H1 (cell line): ENCODE measurements around the gene NXN. TPM values are rescaled to one million over a fixed set of nuclear protein-coding genes. Genes with fewer than 3 reads are reported as not detected.
A peak's percentile ranks its signal among the peaks of the same experiment; 100 is the strongest.

ENCODE experiments used
- CTCF ChIA-PET: fragments of 300-600 bp; sonication (Branson Sonifier 250); formaldehyde crosslinking; loops from one replicate; lab custom pipeline; 2021; ENCODE audit not compliant: partially characterized antibody; lab: Charles Lee
- POLR2A ChIA-PET: fragments of 300-600 bp; sonication (Branson Sonifier 250); formaldehyde crosslinking; loops from one replicate; lab custom pipeline; 2021; ENCODE audit warnings: inconsistent platforms; ENCODE audit not compliant: partially characterized antibody; lab: Charles Lee
- DNase-seq, 2 experiments: peaks; one replicate each; pipeline versions ENCODE4 v3.0.0 to v3.0.0-alpha.2; 2010 to 2022; ENCODE audit warnings: low spot score in 2 of 2, low read depth in 1 of 2, mixed read lengths in 1 of 2
- FAIRE-seq: peaks from 2 replicates; lab custom pipeline; 2011; peaks lifted over from hg19 to GRCh38; lab: Jason Lieb, UNC
- H2AFZ ChIP-seq: 2 replicates; pipeline ENCODE4 v1.8.1; 2012; ENCODE audit warnings: low read length, inconsistent platforms
- H2AK5ac ChIP-seq: 2 replicates; pipeline ENCODE4 v1.6.1; 2013; ENCODE audit warnings: low read depth, low read length
- H2BK120ac ChIP-seq: replicated peaks from 2 replicates; pipeline ENCODE3; 2013; ENCODE audit warnings: low read depth, low read length, inconsistent platforms
- H2BK12ac ChIP-seq: 2 replicates; pipeline ENCODE4 v1.6.1; 2013; ENCODE audit warnings: low read depth, low read length
- H2BK15ac ChIP-seq: 2 replicates; pipeline ENCODE4 v1.6.1; 2013; ENCODE audit warnings: low read length
- H2BK20ac ChIP-seq: 2 replicates; pipeline ENCODE4 v1.6.1; 2013; ENCODE audit warnings: low read length
- H2BK5ac ChIP-seq: 2 replicates; pipeline ENCODE4 v1.6.1; 2013; ENCODE audit warnings: low read depth, low read length
- H3K14ac ChIP-seq: 2 replicates; pipeline ENCODE4 v1.6.1; 2013; ENCODE audit warnings: inconsistent platforms; ENCODE audit not compliant: insufficient read length
- H3K18ac ChIP-seq: 2 replicates; pipeline ENCODE4 v1.6.1; 2013; ENCODE audit warnings: low read length; ENCODE audit errors: extremely low read depth
- H3K23ac ChIP-seq: 2 replicates; pipeline ENCODE4 v1.6.1; 2013; ENCODE audit warnings: inconsistent platforms; ENCODE audit not compliant: insufficient read length
- H3K23me2 ChIP-seq: 2 replicates; pipeline ENCODE4 v1.6.1; 2013; ENCODE audit warnings: low read depth, low read length
- H3K27ac ChIP-seq: 2 replicates; pipeline ENCODE4 v1.6.1; 2011; ENCODE audit warnings: low read depth, low read length, inconsistent platforms
- H3K27me3 ChIP-seq, 4 experiments: replicated peaks in 1 of 4; 1 replicate in 1 of 4; 2 replicates in 3 of 4; pipeline versions ENCODE4 v1.6.1 to v1.8.1; 2011 to 2013; ENCODE audit warnings: low read length in 3 of 4, mild to moderate bottlenecking in 3 of 4, inconsistent platforms in 2 of 4, mixed read lengths in 2 of 4, moderate library complexity in 1 of 4; ENCODE audit not compliant: control insufficient read depth in 3 of 4, insufficient read depth in 3 of 4; ENCODE audit errors: extremely low read depth in 1 of 4
- H3K36me3 ChIP-seq, 4 experiments: 2 replicates each; pipeline versions ENCODE4 v1.6.1 to v1.8.1; 2011 to 2013; ENCODE audit warnings: mild to moderate bottlenecking in 4 of 4, low read length in 3 of 4, moderate library complexity in 2 of 4, control low read depth in 1 of 4, inconsistent platforms in 1 of 4; ENCODE audit not compliant: insufficient read depth in 4 of 4, control insufficient read depth in 2 of 4
- H3K4ac ChIP-seq: replicated peaks from 2 replicates; pipeline ENCODE3; 2013; ENCODE audit warnings: low read length, low read depth, mixed read lengths, inconsistent platforms; ENCODE audit not compliant: insufficient read length
- H3K4me1 ChIP-seq, 4 experiments: replicated peaks in 1 of 4; 1 replicate in 1 of 4; 2 replicates in 3 of 4; pipeline versions ENCODE4 v1.6.1 to v1.8.1; 2011 to 2013; ENCODE audit warnings: low read length in 3 of 4, inconsistent platforms in 2 of 4, mixed read lengths in 1 of 4; ENCODE audit not compliant: insufficient read depth in 4 of 4, control insufficient read depth in 3 of 4
- H3K4me2 ChIP-seq, 2 experiments: 2 replicates each; pipeline versions ENCODE4 v1.6.1 to v1.8.1; 2011 to 2013; ENCODE audit warnings: low read depth in 2 of 2, low read length in 2 of 2, control low read depth in 1 of 2, inconsistent platforms in 1 of 2, mild to moderate bottlenecking in 1 of 2; ENCODE audit not compliant: insufficient read depth in 1 of 2
- H3K4me3 ChIP-seq, 4 experiments: fragments of 200-600, 300-600 bp in 1 of 4; sonication (generic), shearing (Covaris generic), sonication (Bioruptor Twin) in 1 of 4; 2 replicates each; pipeline versions ENCODE4 v1.5.1 to v1.8.1; 2011 to 2016; ENCODE audit warnings: low read length in 4 of 4, low read depth in 3 of 4, control low read depth in 2 of 4, inconsistent platforms in 2 of 4, mild to moderate bottlenecking in 2 of 4, mixed read lengths in 1 of 4, moderate library complexity in 1 of 4; ENCODE audit not compliant: insufficient read depth in 2 of 4; ENCODE audit errors: extremely low read depth in 1 of 4
- H3K56ac ChIP-seq: replicated peaks from 2 replicates; pipeline ENCODE3; 2013; ENCODE audit warnings: low read depth, mild to moderate bottlenecking, mixed read lengths, low read length, inconsistent platforms; ENCODE audit not compliant: insufficient read length
- H3K79me1 ChIP-seq: 2 replicates; pipeline ENCODE4 v1.6.1; 2013; ENCODE audit warnings: low read depth, low read length, control low read depth
- H3K79me2 ChIP-seq, 2 experiments: 2 replicates each; pipeline versions ENCODE4 v1.6.1 to v1.8.1; 2012 to 2013; ENCODE audit warnings: low read length in 2 of 2, mild to moderate bottlenecking in 2 of 2, inconsistent platforms in 1 of 2; ENCODE audit not compliant: insufficient read depth in 2 of 2, control insufficient read depth in 1 of 2
- H3K9ac ChIP-seq, 4 experiments: replicated peaks in 1 of 4; 1 replicate in 1 of 4; 2 replicates in 3 of 4; pipeline versions ENCODE4 v1.6.1 to v1.8.1; 2011 to 2013; ENCODE audit warnings: low read depth in 3 of 4, low read length in 3 of 4, control low read depth in 2 of 4, mild to moderate bottlenecking in 2 of 4, moderate library complexity in 2 of 4, inconsistent platforms in 1 of 4; ENCODE audit errors: extremely low read depth in 1 of 4
- H3K9me3 ChIP-seq, 2 experiments: 2 replicates each; pipeline versions ENCODE4 v1.6.1 to v1.8.1; 2012 to 2013; ENCODE audit warnings: mild to moderate bottlenecking in 2 of 2, moderate library complexity in 2 of 2, control low read depth in 1 of 2, inconsistent platforms in 1 of 2, low read depth in 1 of 2, low read length in 1 of 2, mixed read lengths in 1 of 2; ENCODE audit not compliant: insufficient read depth in 2 of 2
- H4K20me1 ChIP-seq, 2 experiments: replicated peaks in 1 of 2; 2 replicates each; pipeline versions ENCODE3 to v1.8.1; 2011 to 2013; ENCODE audit warnings: inconsistent platforms in 2 of 2, low read length in 2 of 2, mild to moderate bottlenecking in 1 of 2; ENCODE audit not compliant: insufficient read depth in 2 of 2, control insufficient read depth in 1 of 2
- H4K5ac ChIP-seq: 2 replicates; pipeline ENCODE4 v1.6.1; 2013; ENCODE audit warnings: low read length, low read depth, mixed read lengths, inconsistent platforms; ENCODE audit not compliant: insufficient read length
- H4K8ac ChIP-seq: 2 replicates; pipeline ENCODE4 v1.8.0; 2013; ENCODE audit warnings: mild to moderate bottlenecking, moderate library complexity, low read length, inconsistent platforms; ENCODE audit not compliant: insufficient read depth; ENCODE audit errors: extremely low read depth
- H4K91ac ChIP-seq: replicated peaks from 2 replicates; pipeline ENCODE3; 2013; ENCODE audit warnings: low read length, mixed read lengths, inconsistent platforms; ENCODE audit not compliant: insufficient read length
- ASH2L ChIP-seq: fragments of 200-600, 300-600 bp; sonication (generic); IDR thresholded peaks from one replicate; pipeline ENCODE4 v1.7.1; 2017; ENCODE audit warnings: low read length
- BCL11A ChIP-seq, 2 experiments: IDR thresholded peaks; one replicate each; pipeline ENCODE4 v1.6.1; 2011; ENCODE audit warnings: low read depth in 2 of 2, low read length in 2 of 2, mild to moderate bottlenecking in 2 of 2
- HDAC6 ChIP-seq: IDR thresholded peaks from one replicate; pipeline ENCODE4 v1.7.1; 2012; ENCODE audit warnings: low read depth, mild to moderate bottlenecking, inconsistent platforms, low read length, moderate library complexity
- KDM5A ChIP-seq: fragments of 200-600 bp; IDR thresholded peaks from 2 replicates; pipeline ENCODE4 v1.7.1; 2012; ENCODE audit warnings: mild to moderate bottlenecking, low read length, inconsistent platforms, mixed read lengths
- POU5F1 ChIP-seq: IDR thresholded peaks from 2 replicates; pipeline ENCODE4 v1.6.1; 2011; ENCODE audit warnings: low read depth, mild to moderate bottlenecking, low read length, moderate library complexity
- RFX5 ChIP-seq: IDR thresholded peaks from 2 replicates; pipeline ENCODE4 v1.6.1; 2011; ENCODE audit warnings: low read depth, low read length, improper control_type of control experiment, borderline replicate concordance
- TBP ChIP-seq: IDR thresholded peaks from 2 replicates; pipeline ENCODE4 v1.6.1; 2011; ENCODE audit warnings: low read depth, low read length, improper control_type of control experiment
- WGBS, 2 experiments: shearing (Covaris generic) in 1 of 2; methylation state at CpG; one replicate each; pipeline versions ENCODE4 v1.1.6 to v1.1.7; 2013 to 2015; ENCODE audit warnings: low lambda C conversion rate in 2 of 2, mixed read lengths in 2 of 2, inconsistent platforms in 1 of 2, low coverage in 1 of 2, missing lambda C conversion rate in 1 of 2; ENCODE audit not compliant: insufficient replicate concordance in 2 of 2, insufficient coverage in 1 of 2, insufficient read length in 1 of 2; ENCODE audit errors: extremely low coverage in 1 of 2, missing lambda C conversion rate in 1 of 2; 5-methylcytosine and 5-hydroxymethylcytosine counted together
- polyA plus RNA-seq, 7 experiments: library from polyadenylated mRNA; depleted of rRNA in 3 of 7; stranded (reverse) in 5 of 7; unstranded in 2 of 7; fragments of >200 nt in 5 of 7; fragments of 200-250 nt in 2 of 7; gene quantifications; 1 replicate in 5 of 7; 2 replicates in 1 of 7; 4 replicates in 1 of 7; pipeline versions ENCODE4 v1.2.1 to v1.2.3, GENCODE V29; 2011 to 2013; ENCODE audit warnings: missing spikeins in 2 of 7, mixed read lengths in 2 of 7
- total RNA-seq: library from RNA; stranded (reverse); fragmentation: NEBNext Ultra II Directional; extraction: Animal tissue kit (Norgen Biotek cat#: 25700); gene quantifications from 2 replicates; pipeline ENCODE4 v1.2.1, GENCODE V29; 2021
- TF ChIP-seq, protein P1 (sequence below): IDR thresholded peaks from 2 replicates; pipeline ENCODE4 v1.6.1; 2012; ENCODE audit warnings: low read length, inconsistent platforms
- TF ChIP-seq, protein P2 (sequence below): IDR thresholded peaks from 2 replicates; pipeline ENCODE4 v1.6.1; 2011; ENCODE audit warnings: low read length, improper control_type of control experiment

NXN gene
- total and polyA plus RNA-seq, 2 of the 8 experiments (the other 6 are each of a cell fraction or from before 2014, with no cell fraction given), result 94.1 to 107 TPM

DNA sequence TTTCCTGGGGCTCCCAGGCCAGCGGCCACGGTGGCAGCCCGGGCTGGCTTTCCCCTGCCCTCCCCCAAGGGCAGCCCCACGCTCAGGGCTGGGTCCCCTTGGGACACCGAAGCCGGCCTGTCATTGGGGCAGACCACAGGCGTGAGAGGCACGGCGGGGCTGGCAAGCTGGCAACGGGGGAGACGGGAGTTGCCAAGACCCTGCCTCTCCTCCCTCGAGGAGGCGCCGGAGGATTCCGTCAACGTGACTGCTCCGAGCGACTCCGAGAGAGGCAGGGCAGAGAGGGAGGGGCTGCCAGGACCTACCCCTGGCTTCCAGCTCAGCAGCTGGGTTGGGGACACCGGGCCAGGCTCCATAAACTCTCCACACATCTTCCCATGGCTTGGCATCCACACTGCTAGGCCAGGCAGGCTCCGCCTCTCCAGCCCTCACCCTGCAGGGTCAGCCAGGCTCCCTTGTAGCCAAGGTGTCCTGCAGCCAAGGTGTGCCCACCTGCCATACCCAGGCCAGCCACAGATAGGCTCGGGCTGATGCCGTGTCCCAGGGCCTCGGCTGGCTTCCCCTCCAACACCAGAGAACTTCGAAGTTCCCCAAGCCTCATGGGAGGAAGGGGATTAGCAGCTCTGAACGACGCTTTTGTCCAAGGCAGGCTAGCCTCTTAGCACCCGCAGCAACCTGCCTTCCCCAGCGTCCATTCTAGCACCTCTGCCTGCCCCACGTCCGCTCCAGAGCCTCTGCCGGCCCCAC, 42.9 kb upstream of the NXN start:
- H3K27me3 ChIP-seq, result no peaks in the 10 kb centered on the region
- no peak overlapping the region for H3K4ac ChIP-seq
- no peak overlapping the region for H3K27ac ChIP-seq
- H4K8ac ChIP-seq, result peak overlapping the region; percentile 84; the same call in 1 of the 2 replicates
- H3K56ac ChIP-seq, result no peak overlapping the region
- ChIA-PET POLR2A (no interaction called here), CTCF (interaction anchor here (0.8 to 2.6 kb wide), 4 partner anchors 11 to 34 kb away, joined by 3 to 14 read pairs (median 4); no protein-coding TSS in a partner anchor)
- no peak overlapping the region for H3K9ac ChIP-seq
- no peaks in the 10 kb centered on the region for H3K4me1 ChIP-seq
- H3K14ac ChIP-seq, result no peak overlapping the region
- H2AFZ ChIP-seq, result no peak overlapping the region
- no peak overlapping the region for H3K23ac ChIP-seq
- H3K9me3 ChIP-seq, result no peaks in the 10 kb centered on the region
- no peak overlapping the region for H3K18ac ChIP-seq
- no peak overlapping the region for H2BK120ac ChIP-seq
- H3K79me2 ChIP-seq, result no peaks in the 10 kb centered on the region
- no peak overlapping the region for H3K4me3 ChIP-seq
- no peak overlapping the region for H2BK5ac ChIP-seq
- 88% methylated on average over 29 of the region's 32 CpGs; no CpG with 5 or more reads in 1 of the 2 experiments for WGBS, 2 experiments
- no peak overlapping the region for H2BK20ac ChIP-seq
- 0 out of 2 replicates have a peak overlapping the region, but pooled peaks have one; percentile 50 for H2BK12ac ChIP-seq
- FAIRE-seq, result no peak
- no peak for DNase-seq
- H2BK15ac ChIP-seq, result no peak overlapping the region
- H3K36me3 ChIP-seq, result no peaks in the 10 kb centered on the region
- no peak overlapping the region for H3K4me2 ChIP-seq
- H4K91ac ChIP-seq, result no peak overlapping the region
- H2AK5ac ChIP-seq, result no peak overlapping the region
- H3K23me2 ChIP-seq, result no peaks in the 10 kb centered on the region
- peaks cover 0 to 2% of the 10 kb centered on the region in 2 experiments for H4K20me1 ChIP-seq
- no peak overlapping the region for H4K5ac ChIP-seq
- no peaks in the 10 kb centered on the region for H3K79me1 ChIP-seq
- TF ChIP-seq, protein P1, sequence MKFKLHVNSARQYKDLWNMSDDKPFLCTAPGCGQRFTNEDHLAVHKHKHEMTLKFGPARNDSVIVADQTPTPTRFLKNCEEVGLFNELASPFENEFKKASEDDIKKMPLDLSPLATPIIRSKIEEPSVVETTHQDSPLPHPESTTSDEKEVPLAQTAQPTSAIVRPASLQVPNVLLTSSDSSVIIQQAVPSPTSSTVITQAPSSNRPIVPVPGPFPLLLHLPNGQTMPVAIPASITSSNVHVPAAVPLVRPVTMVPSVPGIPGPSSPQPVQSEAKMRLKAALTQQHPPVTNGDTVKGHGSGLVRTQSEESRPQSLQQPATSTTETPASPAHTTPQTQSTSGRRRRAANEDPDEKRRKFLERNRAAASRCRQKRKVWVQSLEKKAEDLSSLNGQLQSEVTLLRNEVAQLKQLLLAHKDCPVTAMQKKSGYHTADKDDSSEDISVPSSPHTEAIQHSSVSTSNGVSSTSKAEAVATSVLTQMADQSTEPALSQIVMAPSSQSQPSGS, result no peak
- TF ChIP-seq HDAC6 (no peak), TBP (no peak), KDM5A (no peak), RFX5 (no peak), ASH2L (no peak), POU5F1 (no peak), BCL11A (IDR thresholded peaks at IDR 0.05; ENCODE audit: low read depth in 2 of 2, low read length in 2 of 2) (no peak)
- TF ChIP-seq, protein P2, sequence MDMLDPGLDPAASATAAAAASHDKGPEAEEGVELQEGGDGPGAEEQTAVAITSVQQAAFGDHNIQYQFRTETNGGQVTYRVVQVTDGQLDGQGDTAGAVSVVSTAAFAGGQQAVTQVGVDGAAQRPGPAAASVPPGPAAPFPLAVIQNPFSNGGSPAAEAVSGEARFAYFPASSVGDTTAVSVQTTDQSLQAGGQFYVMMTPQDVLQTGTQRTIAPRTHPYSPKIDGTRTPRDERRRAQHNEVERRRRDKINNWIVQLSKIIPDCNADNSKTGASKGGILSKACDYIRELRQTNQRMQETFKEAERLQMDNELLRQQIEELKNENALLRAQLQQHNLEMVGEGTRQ, result no peak
